RWPE1 (cell line): ENCODE results near the gene FBRSL1.
A peak's percentile ranks its signal among the peaks of the same experiment; 100 is the strongest.

ENCODE experiments used
- CTCF ChIA-PET: fragments of 350-600 bp; sonication (Branson Sonifier 250); formaldehyde crosslinking; extraction: SDS; loops from one replicate; lab custom pipeline; 2021; lab: Yijun Ruan, JAX
- POLR2A ChIA-PET: fragments of 400-600 bp; formaldehyde crosslinking; extraction: SDS; loops from one replicate; lab custom pipeline; 2020; ENCODE audit warnings: antibody characterized with exemption; ENCODE audit not compliant: low non-redundant PET; lab: Yijun Ruan, JAX
- DNase-seq: peaks from one replicate; pipeline ENCODE4 v3.0.0; 2012; ENCODE audit warnings: low spot score
- H3K27ac ChIP-seq: fragments of 450-650 bp; 2 replicates; pipeline ENCODE4 v1.5.1; 2017
- TF ChIP-seq, protein P1 (sequence below): fragments of 450-650 bp; conservative IDR thresholded peaks from 2 replicates; pipeline ENCODE4 v1.5.1; 2017; ENCODE audit warnings: low read depth, mild to moderate bottlenecking

FBRSL1 gene

DNA sequence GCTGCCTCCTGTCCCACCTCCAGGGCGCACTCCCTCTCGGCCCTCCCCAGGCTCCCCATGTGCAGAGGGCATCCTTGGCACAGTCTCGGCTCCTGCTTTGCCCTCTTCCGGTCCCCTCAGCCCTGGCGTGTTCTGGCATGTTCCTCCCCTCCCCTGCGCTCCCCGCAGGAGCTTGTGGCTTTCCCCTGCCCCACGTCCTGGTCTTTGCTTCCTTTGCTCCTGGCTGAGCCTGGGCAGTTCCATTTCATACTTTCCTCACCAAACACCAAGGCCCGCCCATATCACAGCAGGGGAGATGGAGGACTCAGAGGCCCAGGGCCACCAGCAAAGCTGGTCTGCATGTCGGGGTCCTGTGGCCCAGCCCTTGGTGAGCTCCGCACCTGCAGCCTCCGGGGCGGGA lies 56.0 kb downstream of the FBRSL1 start:
- TF ChIP-seq, protein P1, sequence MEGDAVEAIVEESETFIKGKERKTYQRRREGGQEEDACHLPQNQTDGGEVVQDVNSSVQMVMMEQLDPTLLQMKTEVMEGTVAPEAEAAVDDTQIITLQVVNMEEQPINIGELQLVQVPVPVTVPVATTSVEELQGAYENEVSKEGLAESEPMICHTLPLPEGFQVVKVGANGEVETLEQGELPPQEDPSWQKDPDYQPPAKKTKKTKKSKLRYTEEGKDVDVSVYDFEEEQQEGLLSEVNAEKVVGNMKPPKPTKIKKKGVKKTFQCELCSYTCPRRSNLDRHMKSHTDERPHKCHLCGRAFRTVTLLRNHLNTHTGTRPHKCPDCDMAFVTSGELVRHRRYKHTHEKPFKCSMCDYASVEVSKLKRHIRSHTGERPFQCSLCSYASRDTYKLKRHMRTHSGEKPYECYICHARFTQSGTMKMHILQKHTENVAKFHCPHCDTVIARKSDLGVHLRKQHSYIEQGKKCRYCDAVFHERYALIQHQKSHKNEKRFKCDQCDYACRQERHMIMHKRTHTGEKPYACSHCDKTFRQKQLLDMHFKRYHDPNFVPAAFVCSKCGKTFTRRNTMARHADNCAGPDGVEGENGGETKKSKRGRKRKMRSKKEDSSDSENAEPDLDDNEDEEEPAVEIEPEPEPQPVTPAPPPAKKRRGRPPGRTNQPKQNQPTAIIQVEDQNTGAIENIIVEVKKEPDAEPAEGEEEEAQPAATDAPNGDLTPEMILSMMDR: no peak
- H3K27ac ChIP-seq: peak overlapping the region; percentile 27; the same call in 1 of the 2 replicates
- POLR2A ChIA-PET: no interaction called here
- CTCF ChIA-PET: interaction anchor here (0.6 to 1.0 kb wide), 2 partner anchors 9 to 15 kb away, joined by 3 to 6 read pairs; no protein-coding TSS in a partner anchor
- peak; percentile 13 for DNase-seq

GRCh38 chr12:132546647-132547046 lies 56.7 kb downstream of the FBRSL1 start:
- TF ChIP-seq, protein P1: no peak
- POLR2A ChIA-PET: no interaction called here
- DNase-seq: no peak
- CTCF ChIA-PET: interaction anchor here (0.6 kb wide), 1 partner anchor 15 kb away, joined by 3 read pairs; no protein-coding TSS in a partner anchor
- H3K27ac ChIP-seq: no peak overlapping the region

DNA sequence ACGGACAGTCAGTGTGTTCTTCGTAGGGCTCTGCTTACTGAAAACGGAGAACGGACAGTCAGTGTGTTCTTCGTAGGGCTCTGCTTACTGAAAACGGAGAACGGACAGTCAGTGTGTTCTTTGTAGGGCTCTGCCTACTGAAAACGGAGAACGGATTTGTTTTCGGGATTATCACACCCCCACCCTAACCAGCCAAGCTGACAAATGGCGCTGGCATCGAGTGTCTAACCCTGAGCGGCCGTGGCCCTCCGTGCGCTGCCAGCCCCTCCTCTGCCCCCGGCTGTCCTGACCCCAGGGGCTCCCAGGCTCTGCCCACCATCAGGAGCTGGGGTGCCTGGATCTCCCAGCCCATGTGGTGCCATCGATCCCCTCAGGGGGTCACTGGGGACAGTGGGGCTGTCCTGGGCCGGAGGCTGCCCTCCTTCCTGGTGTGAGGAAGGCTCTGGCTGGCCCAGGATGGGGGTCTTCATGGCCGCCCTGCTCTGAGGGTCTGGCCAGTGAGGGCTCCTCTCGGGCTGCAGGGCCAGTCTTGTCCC lies 57.3 kb downstream of the FBRSL1 start:
- CTCF ChIA-PET: no interaction called here
- POLR2A ChIA-PET: no interaction called here
- H3K27ac ChIP-seq: no peak overlapping the region
- TF ChIP-seq, protein P1: no peak
- no peak for DNase-seq

GRCh38 chr12:132548430-132549058 lies 58.6 kb downstream of the FBRSL1 start:
- H3K27ac ChIP-seq: no peak overlapping the region
- CTCF ChIA-PET: interaction anchor here (0.7 to 1.2 kb wide), 2 partner anchors 13 to 50 kb away, joined by 3 to 4 read pairs; no protein-coding TSS in a partner anchor
- TF ChIP-seq, protein P1: no peak
- POLR2A ChIA-PET: no interaction called here
- DNase-seq: no peak

GRCh38 chr12:132549059-132549458 lies 59.1 kb downstream of the FBRSL1 start:
- H3K27ac ChIP-seq: no peak overlapping the region
- TF ChIP-seq, protein P1: no peak
- POLR2A ChIA-PET: no interaction called here
- DNase-seq: no peak
- CTCF ChIA-PET: interaction anchor here (1.2 kb wide), 1 partner anchor 12 kb away, joined by 4 read pairs; no protein-coding TSS in a partner anchor

- TF ChIP-seq, protein P1: no peak
- CTCF ChIA-PET: no interaction called here
- POLR2A ChIA-PET: no interaction called here
- DNase-seq: no peak
- no peak overlapping the region for H3K27ac ChIP-seq
Observed at GRCh38 chr12:132550014-132550802, 60.3 kb downstream of the FBRSL1 start.
